ENCODE measurements around the gene SUSD4.

Gene SUSD4

DNA sequence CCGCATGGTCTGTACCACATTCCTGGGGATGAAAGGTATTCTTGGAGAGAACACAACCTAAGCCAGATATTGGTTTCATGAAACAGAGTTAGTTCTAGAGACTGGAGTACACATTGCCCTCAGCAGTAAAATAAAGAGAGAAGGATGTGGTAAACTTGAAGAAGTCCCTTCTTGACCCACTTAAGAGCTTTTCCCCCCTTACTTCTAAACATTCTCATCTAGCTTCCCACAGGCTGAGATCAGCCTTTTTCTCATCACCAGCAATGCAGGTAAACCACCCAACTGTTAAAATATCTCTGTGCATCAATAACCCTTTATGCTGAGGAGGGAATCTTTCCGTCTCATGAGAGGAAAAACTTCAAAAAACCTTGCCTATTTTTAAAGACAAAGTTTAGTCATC lies 62.6 kb downstream of the SUSD4 start:
- Histone ChIP-seq H3K4me3 (no peak overlapping the region), H3K9me3 (no peaks in the 10 kb centered on the region), H3K27me3 (no peaks in the 10 kb centered on the region), H3K27ac (no peak overlapping the region), H3K4me1 (no peaks in the 10 kb centered on the region), H3K36me3 (no peaks in the 10 kb centered on the region)
- no peak for DNase-seq
- TF ChIP-seq, protein P1, sequence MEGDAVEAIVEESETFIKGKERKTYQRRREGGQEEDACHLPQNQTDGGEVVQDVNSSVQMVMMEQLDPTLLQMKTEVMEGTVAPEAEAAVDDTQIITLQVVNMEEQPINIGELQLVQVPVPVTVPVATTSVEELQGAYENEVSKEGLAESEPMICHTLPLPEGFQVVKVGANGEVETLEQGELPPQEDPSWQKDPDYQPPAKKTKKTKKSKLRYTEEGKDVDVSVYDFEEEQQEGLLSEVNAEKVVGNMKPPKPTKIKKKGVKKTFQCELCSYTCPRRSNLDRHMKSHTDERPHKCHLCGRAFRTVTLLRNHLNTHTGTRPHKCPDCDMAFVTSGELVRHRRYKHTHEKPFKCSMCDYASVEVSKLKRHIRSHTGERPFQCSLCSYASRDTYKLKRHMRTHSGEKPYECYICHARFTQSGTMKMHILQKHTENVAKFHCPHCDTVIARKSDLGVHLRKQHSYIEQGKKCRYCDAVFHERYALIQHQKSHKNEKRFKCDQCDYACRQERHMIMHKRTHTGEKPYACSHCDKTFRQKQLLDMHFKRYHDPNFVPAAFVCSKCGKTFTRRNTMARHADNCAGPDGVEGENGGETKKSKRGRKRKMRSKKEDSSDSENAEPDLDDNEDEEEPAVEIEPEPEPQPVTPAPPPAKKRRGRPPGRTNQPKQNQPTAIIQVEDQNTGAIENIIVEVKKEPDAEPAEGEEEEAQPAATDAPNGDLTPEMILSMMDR (IDR thresholded peaks at IDR 0.05): no peak
- intact Hi-C loops (cut with DNase I; ENCODE audit: low total_unique reads): no loop called here

DNA sequence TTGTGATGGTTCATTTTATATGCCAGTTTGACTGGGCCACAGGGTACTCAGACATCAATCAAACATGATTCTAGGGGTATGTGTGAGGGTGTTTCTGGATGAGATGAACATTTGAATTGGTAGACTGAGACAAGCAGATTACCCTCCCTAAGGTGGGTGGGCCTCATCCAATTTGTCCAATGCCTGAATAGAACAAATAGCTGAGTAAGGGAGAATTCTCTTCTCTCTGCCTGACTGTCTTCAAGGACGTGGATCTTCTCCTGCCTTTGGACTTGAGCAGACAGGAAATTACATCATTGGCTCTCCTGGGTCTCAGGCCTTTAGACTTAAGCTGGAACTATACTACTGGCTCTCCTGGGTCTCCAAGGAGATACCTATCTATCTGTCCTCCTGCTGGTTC lies 64.4 kb downstream of the SUSD4 start:
- intact Hi-C loops (cut with DNase I; ENCODE audit: low total_unique reads): no loop called here
- no peaks in the 10 kb centered on the region for H3K9me3 ChIP-seq
- H3K36me3 ChIP-seq: no peaks in the 10 kb centered on the region
- H3K4me3 ChIP-seq: no peak overlapping the region
- TF ChIP-seq, protein P1 (IDR thresholded peaks at IDR 0.05): no peak
- DNase-seq: no peak
- H3K27me3 ChIP-seq: no peaks in the 10 kb centered on the region
- H3K27ac ChIP-seq: no peak overlapping the region
- H3K4me1 ChIP-seq: no peaks in the 10 kb centered on the region

DNA sequence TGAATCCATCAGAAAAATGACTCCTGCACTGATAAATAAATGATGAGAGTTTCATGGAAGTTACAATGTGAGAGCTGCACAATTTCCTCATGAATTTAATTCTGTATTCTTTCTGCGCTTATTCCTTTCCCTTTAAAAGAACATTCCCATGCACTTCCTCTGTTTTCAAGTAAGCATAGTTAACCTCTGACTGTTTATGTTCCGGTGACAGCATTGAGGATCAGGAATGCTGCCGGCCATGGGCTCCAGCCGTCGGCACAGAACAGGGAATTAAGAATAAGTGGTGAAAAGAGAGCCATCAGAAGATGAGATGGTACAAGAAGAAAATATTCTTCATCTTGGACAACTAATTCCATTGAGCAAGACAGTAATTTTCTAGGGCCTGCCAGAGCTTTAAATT lies 65.3 kb downstream of the SUSD4 start:
- intact Hi-C loops (cut with DNase I; ENCODE audit: low total_unique reads): no loop called here
- Histone ChIP-seq H3K9me3 (no peaks in the 10 kb centered on the region), H3K4me1 (no peaks in the 10 kb centered on the region), H3K27ac (no peak overlapping the region), H3K36me3 (no peaks in the 10 kb centered on the region), H3K4me3 (no peak overlapping the region), H3K27me3 (no peaks in the 10 kb centered on the region)
- TF ChIP-seq, protein P1 (IDR thresholded peaks at IDR 0.05): no peak
- DNase-seq: no peak

GRCh38 chr1:223297800-223298199 lies 66.2 kb downstream of the SUSD4 start:
- Histone ChIP-seq H3K4me1 (no peaks in the 10 kb centered on the region), H3K27me3 (no peaks in the 10 kb centered on the region), H3K36me3 (no peaks in the 10 kb centered on the region), H3K27ac (no peak overlapping the region), H3K9me3 (no peaks in the 10 kb centered on the region), H3K4me3 (no peak overlapping the region)
- TF ChIP-seq, protein P1 (IDR thresholded peaks at IDR 0.05): no peak
- intact Hi-C loops (cut with DNase I; ENCODE audit: low total_unique reads): no loop called here
- DNase-seq: no peak

DNA sequence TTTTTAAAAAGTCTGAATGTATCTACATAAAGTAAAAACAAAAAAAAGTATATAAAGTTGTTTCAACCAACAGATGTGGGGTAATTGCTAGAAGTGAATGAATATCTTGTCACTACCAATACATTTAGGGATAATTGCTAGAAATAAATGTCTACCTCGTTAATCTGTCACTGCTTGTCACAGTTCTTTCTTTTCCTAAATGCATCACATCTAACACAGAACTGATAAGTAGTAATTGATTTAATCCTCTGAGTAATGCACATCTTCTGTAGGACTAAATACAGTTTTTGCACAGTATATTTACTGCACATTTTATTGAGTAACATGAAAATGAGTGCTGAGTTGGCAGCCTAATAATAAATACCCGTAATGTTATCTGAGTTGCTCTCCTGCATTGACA lies 72.2 kb downstream of the SUSD4 start:
- Histone ChIP-seq H3K4me3 (no peak overlapping the region), H3K36me3 (no peaks in the 10 kb centered on the region), H3K27me3 (no peaks in the 10 kb centered on the region), H3K27ac (no peak overlapping the region), H3K9me3 (no peaks in the 10 kb centered on the region), H3K4me1 (no peaks in the 10 kb centered on the region)
- no peak for DNase-seq
- intact Hi-C loops (cut with DNase I; ENCODE audit: low total_unique reads): no loop called here
- TF ChIP-seq, protein P1 (IDR thresholded peaks at IDR 0.05): no peak

DNA sequence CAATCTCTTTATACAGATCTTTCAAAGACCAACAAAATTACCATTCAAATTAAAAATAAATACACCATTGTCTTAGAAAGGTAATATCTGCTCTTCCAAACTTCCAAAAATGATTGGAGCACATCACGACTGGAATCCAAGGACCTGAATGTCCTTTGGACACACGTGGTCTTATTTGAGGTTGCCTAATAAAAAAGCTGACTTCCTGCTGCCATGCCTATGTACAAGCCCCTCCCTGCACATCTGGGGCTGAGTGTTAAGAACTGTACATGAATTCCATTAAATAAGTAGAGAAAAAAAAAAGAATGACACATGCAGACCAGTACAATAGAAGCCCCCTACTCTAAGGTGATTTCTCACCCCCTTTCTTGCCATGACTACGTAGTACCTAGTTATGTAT lies 73.6 kb downstream of the SUSD4 start:
- TF ChIP-seq, protein P1 (IDR thresholded peaks at IDR 0.05): no peak
- H3K9me3 ChIP-seq: no peaks in the 10 kb centered on the region
- H3K27ac ChIP-seq: no peak overlapping the region
- no peak for DNase-seq
- no peak overlapping the region for H3K4me3 ChIP-seq
- no peaks in the 10 kb centered on the region for H3K36me3 ChIP-seq
- H3K27me3 ChIP-seq: no peaks in the 10 kb centered on the region
- H3K4me1 ChIP-seq: no peaks in the 10 kb centered on the region
- intact Hi-C loops (cut with DNase I; ENCODE audit: low total_unique reads): no loop called here
